ENCODE results near the gene TEAD4. TPM values are rescaled to one million over a fixed set of nuclear protein-coding genes. Genes with fewer than 3 reads are reported as not detected.

TEAD4 gene
- total and polyA plus RNA-seq, 2 donors (not counting 1 experiment from before 2014, with no cell fraction given) = not detected

GRCh38 chr12:3038926-3039510 lies 79.8 kb downstream of the TEAD4 start:
- H3K9me3 ChIP-seq (ENCODE audit: control extremely low read depth in 1 of 3, control insufficient read depth in 2 of 3, insufficient read depth in 1 of 3, low read length in 2 of 3) = peaks cover 0 to under 1% (median 0%) of the 10 kb centered on the region in 3 donors
- no peak for TF ChIP-seq CTCF (IDR thresholded peaks at IDR 0.05)
- TF ChIP-seq EZH2 (IDR thresholded peaks at IDR 0.05; ENCODE audit: borderline replicate concordance, insufficient read depth, low read depth, low read length, poor library complexity, severe bottlenecking) = no peak
- Mint-ChIP-seq H3K4me1 (peaks cover 25% of the 10 kb centered on the region), H3K27me3 (peaks cover 22% of the 10 kb centered on the region), H3K4me3 (no peak overlapping the region), H3K9me3 (ENCODE audit: insufficient read depth) (no peaks in the 10 kb centered on the region), H3K27ac (no peak overlapping the region)
- WGBS (ENCODE audit: insufficient coverage) = 76% methylated on average over 8 of the region's 11 CpGs
- no peaks in the 10 kb centered on the region for H3K79me2 ChIP-seq (ENCODE audit: control insufficient read depth, insufficient read depth, low read length)
- intact Hi-C loops (cut with micrococcal nuclease) = loop anchor here (10.0 kb wide), 1 partner anchor 184 kb away; the partner anchor contains the start of gene TEX52
- CTCF ChIA-PET = no interaction called here
- ATAC-seq (ENCODE audit: low read depth) (no peak), DNase-seq (no peak)
- H3K27ac ChIP-seq (ENCODE audit: low read length in 2 of 2) = no peak overlapping the region
- no peaks in the 10 kb centered on the region for H3K36me3 ChIP-seq (replicated peaks in 1 of 2; ENCODE audit: control extremely low read depth in 1 of 2, control insufficient read depth in 1 of 2, extremely low read depth in 1 of 2, insufficient read depth in 2 of 2, low read length in 1 of 2)
- no peaks in the 10 kb centered on the region for H4K20me1 ChIP-seq (ENCODE audit: control insufficient read depth, insufficient read depth, low read length, poor library complexity, severe bottlenecking)
- POLR2A ChIA-PET = no interaction called here
- H2AFZ ChIP-seq (ENCODE audit: insufficient read depth, low read depth, low read length, poor library complexity, severe bottlenecking) = no peak overlapping the region
- no peak overlapping the region for H3K4me2 ChIP-seq (replicated peaks; ENCODE audit: low read depth, low read length, poor library complexity, severe bottlenecking)
- H3K9ac ChIP-seq (ENCODE audit: low read length) = no peak overlapping the region
- H3K4me3 ChIP-seq (ENCODE audit: control extremely low read depth in 1 of 5, extremely low read depth in 1 of 5, insufficient read depth in 1 of 5, low read depth in 2 of 5, low read length in 4 of 5) = no peak overlapping the region
- peaks cover 0 to 18% (median 1%) of the 10 kb centered on the region in 4 experiments for H3K27me3 ChIP-seq (replicated peaks in 1 of 4; ENCODE audit: control extremely low read depth in 1 of 4, control insufficient read depth in 3 of 4, insufficient read depth in 4 of 4, low read length in 3 of 4)
- H3K4me1 ChIP-seq (ENCODE audit: control insufficient read depth in 2 of 2, insufficient read depth in 2 of 2, low read length in 2 of 2) = peaks cover 17% of the 10 kb centered on the region in 2 donors

DNA sequence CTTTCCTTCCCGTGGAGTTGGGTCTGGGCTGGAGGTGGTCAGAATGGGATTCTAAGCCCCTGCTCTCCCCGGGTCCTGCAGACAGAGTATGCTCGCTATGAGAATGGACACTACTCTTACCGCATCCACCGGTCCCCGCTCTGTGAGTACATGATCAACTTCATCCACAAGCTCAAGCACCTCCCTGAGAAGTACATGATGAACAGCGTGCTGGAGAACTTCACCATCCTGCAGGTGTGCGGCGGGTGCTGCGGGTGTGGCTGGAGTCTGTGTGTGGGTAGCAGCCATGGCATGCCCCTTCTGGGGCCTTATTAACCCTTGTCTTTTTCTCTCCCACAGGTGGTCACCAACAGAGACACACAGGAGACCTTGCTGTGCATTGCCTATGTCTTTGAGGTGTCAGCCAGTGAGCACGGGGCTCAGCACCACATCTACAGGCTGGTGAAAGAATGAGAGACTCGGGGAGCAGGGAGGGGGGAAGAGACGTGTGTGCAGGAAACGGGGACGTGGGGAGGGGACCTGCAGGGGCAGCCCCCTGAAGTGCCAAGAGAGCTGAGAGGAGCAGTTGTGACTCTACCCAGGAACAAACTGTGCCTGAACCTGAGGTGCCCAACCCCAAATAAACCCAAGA lies 80.9 kb downstream of the TEAD4 start:
- Histone ChIP-seq H3K4me2 (replicated peaks; ENCODE audit: low read depth, low read length, poor library complexity, severe bottlenecking) (no peak overlapping the region), H3K4me1 (ENCODE audit: control insufficient read depth in 2 of 2, insufficient read depth in 2 of 2, low read length in 2 of 2) (peaks cover 17% of the 10 kb centered on the region in 2 donors), H3K27ac (ENCODE audit: low read length in 2 of 2) (no peak overlapping the region), H2AFZ (ENCODE audit: insufficient read depth, low read depth, low read length, poor library complexity, severe bottlenecking) (no peak overlapping the region), H3K36me3 (replicated peaks in 1 of 2; ENCODE audit: control extremely low read depth in 1 of 2, control insufficient read depth in 1 of 2, extremely low read depth in 1 of 2, insufficient read depth in 2 of 2, low read length in 1 of 2) (no peaks in the 10 kb centered on the region), H3K79me2 (ENCODE audit: control insufficient read depth, insufficient read depth, low read length) (no peaks in the 10 kb centered on the region), H3K9ac (ENCODE audit: low read length) (no peak overlapping the region), H3K9me3 (ENCODE audit: control extremely low read depth in 1 of 3, control insufficient read depth in 2 of 3, insufficient read depth in 1 of 3, low read length in 2 of 3) (peaks cover 0 to 2% (median 0%) of the 10 kb centered on the region in 3 donors), H3K4me3 (ENCODE audit: control extremely low read depth in 1 of 5, extremely low read depth in 1 of 5, insufficient read depth in 1 of 5, low read depth in 2 of 5, low read length in 4 of 5) (no peak overlapping the region), H4K20me1 (ENCODE audit: control insufficient read depth, insufficient read depth, low read length, poor library complexity, severe bottlenecking) (no peaks in the 10 kb centered on the region), H3K27me3 (replicated peaks in 1 of 4; ENCODE audit: control extremely low read depth in 1 of 4, control insufficient read depth in 3 of 4, insufficient read depth in 4 of 4, low read length in 3 of 4) (peaks cover 0 to 23% (median 2%) of the 10 kb centered on the region in 4 experiments)
- TF ChIP-seq EZH2 (IDR thresholded peaks at IDR 0.05; ENCODE audit: borderline replicate concordance, insufficient read depth, low read depth, low read length, poor library complexity, severe bottlenecking) (no peak), CTCF (IDR thresholded peaks at IDR 0.05) (no peak)
- peaks cover 29% of the 10 kb centered on the region for H3K27me3 Mint-ChIP-seq
- H3K27ac Mint-ChIP-seq = no peak overlapping the region
- intact Hi-C loops (cut with micrococcal nuclease) = loop anchor here (5.0 kb wide), 1 partner anchor 153 kb away; no protein-coding TSS in a partner anchor
- DNase-seq (no peak), ATAC-seq (ENCODE audit: low read depth) (no peak)
- WGBS (ENCODE audit: insufficient coverage) = 79% methylated on average over 3 of the region's 15 CpGs
- ChIA-PET POLR2A (no interaction called here), CTCF (interaction anchor here (0.6 to 1.6 kb wide), 2 partner anchors 33 to 107 kb away, joined by 3 read pairs; no protein-coding TSS in a partner anchor)
- H3K4me3 Mint-ChIP-seq = no peak overlapping the region
- H3K9me3 Mint-ChIP-seq (ENCODE audit: insufficient read depth) = no peaks in the 10 kb centered on the region
- peaks cover 29% of the 10 kb centered on the region for H3K4me1 Mint-ChIP-seq

All from B cell (primary cell).